GM19193 (cell line): ENCODE results near the gene SRPX2.

Experiments
- POLR2A ChIP-seq: IDR thresholded peaks from 4 replicates; pipeline ENCODE4 v1.6.1; 2011; ENCODE audit not compliant: insufficient read depth, insufficient read length; ENCODE audit errors: extremely low read depth

Gene SRPX2

GRCh38 chrX:100674705-100675104, 30.7 kb downstream of the SRPX2 start:
- no peak for TF ChIP-seq POLR2A

- TF ChIP-seq POLR2A = no peak
Observed at GRCh38 chrX:100677611-100678181, 33.7 kb downstream of the SRPX2 start.

DNA sequence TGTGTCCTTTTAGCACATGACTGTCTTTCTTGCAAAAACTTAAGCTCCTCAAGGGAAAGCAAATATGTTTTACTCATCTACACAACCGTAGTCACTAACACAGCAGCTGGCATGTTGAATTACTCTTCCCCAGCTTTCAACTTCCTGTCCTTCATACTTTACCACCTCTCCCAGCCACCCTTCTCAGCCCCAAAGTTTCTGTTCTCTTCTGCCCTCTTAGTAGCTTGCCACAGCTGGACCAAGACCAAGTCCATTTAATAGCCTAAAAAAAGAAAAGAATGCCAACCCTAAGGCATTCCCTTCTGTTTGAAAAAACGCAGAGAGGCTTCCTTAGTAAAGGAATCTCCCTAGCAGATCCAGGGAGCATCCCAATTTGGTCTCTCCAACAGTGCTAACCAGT, 36.8 kb downstream of the SRPX2 start:
- TF ChIP-seq POLR2A = no peak

DNA sequence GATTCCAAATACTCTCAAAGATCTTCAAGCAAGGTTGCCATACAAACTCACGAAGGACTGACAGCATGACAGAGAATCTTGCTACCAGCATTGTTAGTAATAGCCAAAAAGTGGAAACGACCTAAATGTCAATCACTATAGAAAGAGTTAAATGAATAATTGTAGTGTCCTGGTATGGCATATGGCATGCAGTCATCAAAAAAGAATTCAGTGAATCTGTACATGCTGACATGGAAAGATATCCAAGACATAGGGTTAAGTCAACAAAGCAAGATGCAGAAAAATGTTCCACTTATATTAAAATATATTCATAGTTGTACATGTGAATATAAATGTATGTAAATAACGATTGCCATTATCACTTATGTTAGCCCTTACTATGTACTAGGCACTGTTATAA, 37.6 kb downstream of the SRPX2 start:
- no peak for TF ChIP-seq POLR2A

DNA sequence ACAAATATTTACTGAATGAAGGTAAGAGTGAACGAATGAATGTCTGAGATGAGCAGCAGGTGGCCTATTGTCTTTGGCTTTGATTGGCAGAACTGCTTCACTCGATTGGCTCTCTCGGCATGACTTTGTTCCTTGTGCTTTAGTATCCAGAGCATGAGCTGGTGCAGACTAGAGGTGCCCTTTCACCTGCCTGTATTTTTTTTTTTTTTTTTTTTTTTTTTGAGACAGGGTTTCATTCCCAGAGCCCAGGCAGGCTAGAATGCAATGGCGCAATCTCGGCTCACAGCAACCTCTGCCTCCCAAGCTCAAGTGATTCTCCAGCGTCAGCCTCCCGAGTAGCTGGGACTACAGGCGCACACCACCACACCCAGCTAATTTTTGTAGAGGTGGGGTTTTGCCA, 38.9 kb downstream of the SRPX2 start:
- TF ChIP-seq POLR2A = no peak

- no peak for TF ChIP-seq POLR2A
Observed at GRCh38 chrX:100685284-100685996, 41.4 kb downstream of the SRPX2 start.

- TF ChIP-seq POLR2A = no peak
Observed at GRCh38 chrX:100685997-100686305, 42.0 kb downstream of the SRPX2 start.

- no peak for TF ChIP-seq POLR2A
Observed at GRCh38 chrX:100687128-100687527, 43.1 kb downstream of the SRPX2 start.

GRCh38 chrX:100687546-100687945, 43.5 kb downstream of the SRPX2 start:
- TF ChIP-seq POLR2A = no peak

DNA sequence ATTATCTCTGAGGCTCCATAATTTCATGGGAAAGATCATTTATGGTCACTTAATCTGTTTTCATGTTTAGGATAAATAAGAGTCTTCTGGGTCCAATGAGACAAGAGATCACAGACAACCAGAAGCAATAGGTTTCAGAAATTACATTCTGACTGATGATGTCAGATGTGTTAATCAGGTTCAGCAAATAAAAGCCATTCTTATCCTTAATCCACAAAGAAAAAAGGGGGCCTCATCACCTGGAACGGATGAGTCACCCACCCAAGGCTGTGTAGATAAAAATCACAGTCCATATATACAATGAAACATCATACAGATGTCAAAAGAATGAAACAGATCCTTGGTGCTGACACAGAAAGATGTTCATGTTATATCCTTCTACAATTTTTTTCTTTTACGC, 51.3 kb downstream of the SRPX2 start:
- no peak for TF ChIP-seq POLR2A

GRCh38 chrX:100695991-100696390, 52.0 kb downstream of the SRPX2 start:
- TF ChIP-seq POLR2A = no peak

- no peak for TF ChIP-seq POLR2A
Observed at GRCh38 chrX:100696699-100697351, 52.8 kb downstream of the SRPX2 start.

DNA sequence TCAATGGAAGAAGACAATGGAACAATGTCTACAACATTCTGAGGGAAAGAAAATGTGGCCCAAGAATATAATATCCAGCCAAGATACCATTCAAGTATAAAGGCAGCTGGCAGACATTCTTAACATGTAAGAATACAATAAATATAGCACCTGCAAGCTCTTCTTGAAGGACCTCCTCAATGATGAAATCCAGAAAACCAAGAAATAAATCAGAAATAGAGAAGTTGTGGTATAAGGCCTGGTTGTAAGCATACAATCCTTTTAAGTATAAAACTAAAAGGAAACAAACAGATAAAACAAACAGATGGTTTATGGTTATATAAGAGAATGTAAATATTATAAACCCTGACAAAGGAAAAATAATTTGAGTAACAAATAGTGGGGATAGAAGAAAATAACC, 54.6 kb downstream of the SRPX2 start:
- TF ChIP-seq POLR2A = no peak

GRCh38 chrX:100700809-100701208, 56.8 kb downstream of the SRPX2 start:
- no peak for TF ChIP-seq POLR2A

DNA sequence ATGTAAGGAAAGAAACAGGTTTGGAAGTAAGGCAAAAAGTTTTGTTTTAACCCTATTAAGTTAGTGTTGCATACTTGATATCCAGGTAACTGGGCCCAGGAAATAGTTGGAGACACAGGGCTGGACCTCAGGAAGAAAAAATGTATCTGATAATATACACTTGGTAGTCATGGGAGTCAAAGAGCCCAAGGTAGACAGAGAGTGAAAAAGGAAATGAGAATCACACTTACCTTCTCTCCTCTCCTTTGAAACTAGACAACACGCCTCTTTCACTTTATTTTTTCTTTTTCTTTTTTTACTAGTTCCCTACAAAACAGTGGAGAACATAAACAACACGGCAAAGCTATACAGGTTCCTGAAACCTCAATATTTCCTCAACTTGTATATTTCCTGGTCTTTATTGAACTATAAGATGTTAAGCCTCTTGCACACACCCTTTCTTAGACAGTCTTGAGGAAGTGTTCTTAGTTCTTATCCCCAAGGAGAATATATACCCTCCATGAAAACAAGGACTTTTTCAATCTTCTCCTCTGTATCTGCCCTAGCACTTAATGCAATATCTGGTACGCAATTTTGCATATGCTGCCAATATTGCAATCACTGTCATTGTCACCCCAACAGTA, 60.7 kb downstream of the SRPX2 start:
- TF ChIP-seq POLR2A = no peak

- TF ChIP-seq POLR2A = no peak
Observed at GRCh38 chrX:100710816-100711215, 66.8 kb downstream of the SRPX2 start.
